HG03139 (cell line): ENCODE data around the gene WDR86.

Experiments used
- ATAC-seq: cut with Tn5 transposase; IDR thresholded peaks from one replicate; pipeline ENCODE4 v1.9.1; 2021; ENCODE audit not compliant: unreplicated experiment

Gene WDR86

DNA sequence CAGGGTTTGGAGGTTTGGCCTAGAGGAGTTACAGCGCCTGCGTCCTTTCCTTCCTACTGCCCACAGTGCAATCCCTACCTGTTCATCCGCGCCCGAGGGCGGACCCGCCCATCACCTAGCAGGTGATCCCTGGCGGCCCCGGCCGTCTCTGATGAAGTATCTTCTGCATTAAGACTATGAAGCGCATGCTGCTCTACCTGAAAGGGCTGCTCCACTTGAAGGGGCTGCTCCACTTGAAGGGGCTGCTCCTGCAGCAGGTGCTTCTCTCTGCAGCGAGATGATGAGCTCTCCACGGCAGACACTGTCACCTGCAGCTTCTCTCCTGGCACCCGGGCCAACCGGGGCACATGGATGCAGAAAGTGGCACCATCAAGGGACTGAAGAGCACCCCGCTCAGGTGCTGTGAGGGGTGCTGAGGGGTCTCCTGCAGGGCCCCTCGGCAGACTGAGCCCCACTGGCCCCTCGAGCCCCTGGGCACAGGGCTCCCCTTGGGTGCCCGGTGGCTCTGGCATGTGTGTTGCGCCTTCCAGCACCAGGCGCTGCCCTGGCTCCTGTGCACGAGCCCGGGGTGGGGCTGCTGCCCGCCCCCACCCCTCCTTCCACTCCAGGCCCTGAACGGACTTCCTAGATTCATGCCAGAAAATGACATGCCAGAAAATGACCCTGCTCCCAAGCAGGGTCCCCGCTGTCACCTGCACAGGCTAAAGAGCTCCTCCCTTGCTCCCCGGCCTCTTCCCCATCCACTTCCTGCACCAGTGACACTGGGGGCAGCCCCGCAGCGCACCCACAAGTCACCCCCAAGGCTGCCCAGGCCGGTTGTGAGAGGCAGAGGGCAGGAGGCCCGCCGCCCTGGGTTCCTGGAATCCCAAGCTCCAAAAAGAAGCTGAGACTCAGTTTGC is 29.4 kb downstream of the WDR86 start:
- no peak for ATAC-seq

- no peak for ATAC-seq
These were observed 30.2 kb downstream of the WDR86 start for GRCh38 chr7:151379534-151380198.

DNA sequence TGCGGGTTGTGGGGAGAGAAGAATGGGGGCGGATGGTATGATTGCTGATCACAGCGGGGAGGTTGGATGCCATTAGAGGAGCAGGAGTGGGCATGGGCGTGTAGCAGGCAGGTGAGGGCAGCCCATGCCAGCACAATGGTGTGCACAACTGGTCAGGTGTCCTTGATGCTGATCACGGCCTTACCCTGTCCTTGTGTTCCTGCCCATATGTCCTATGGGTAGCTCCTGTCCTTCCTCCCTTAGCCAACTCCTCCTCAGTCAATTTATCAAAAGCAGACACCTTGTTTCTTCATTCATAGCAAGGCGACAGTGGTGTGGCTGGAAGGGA is 30.7 kb downstream of the WDR86 start:
- ATAC-seq, result no peak

- ATAC-seq, result no peak
These were observed 31.2 kb downstream of the WDR86 start for GRCh38 chr7:151378496-151379192.

DNA sequence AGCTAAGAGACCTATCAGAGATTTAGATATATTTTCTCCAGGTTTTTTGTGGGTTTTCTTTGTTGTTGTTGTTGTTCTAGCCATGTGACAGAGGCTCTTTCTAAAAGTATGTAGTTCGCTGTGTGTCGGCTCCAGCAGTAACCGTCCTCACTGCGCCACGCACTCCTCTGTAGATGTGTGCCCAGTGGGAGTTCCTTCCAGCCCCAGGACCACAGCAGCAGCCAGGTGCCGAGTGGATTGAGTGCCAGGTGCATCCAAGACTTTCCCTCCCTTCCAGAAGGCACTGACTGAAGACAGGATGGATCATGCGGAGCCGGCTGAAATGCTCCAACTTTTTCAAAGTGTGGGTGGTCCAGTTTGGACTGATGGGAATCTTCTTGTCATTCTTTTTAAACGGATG is 31.8 kb downstream of the WDR86 start:
- no peak for ATAC-seq

DNA sequence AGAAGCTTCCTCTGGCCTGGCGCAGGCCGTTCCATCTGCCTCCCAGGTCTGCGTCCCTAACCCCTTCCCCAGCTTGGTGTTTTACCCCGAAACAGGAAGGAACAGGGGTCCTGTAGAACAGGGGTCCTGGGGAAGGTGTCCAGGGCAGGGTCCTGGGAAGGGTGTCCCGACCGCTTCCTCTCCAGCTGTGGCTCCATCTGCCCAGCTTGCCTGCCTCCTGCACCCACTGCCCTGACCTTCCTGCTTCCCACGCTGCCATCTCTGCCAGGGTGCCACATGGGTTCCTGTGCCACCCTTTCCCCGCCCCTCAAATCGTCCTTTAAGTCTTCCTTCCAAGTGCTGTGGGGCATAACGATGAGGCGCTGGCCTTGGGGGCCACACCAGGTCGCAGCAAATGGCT is 32.4 kb downstream of the WDR86 start:
- ATAC-seq, result no peak

DNA sequence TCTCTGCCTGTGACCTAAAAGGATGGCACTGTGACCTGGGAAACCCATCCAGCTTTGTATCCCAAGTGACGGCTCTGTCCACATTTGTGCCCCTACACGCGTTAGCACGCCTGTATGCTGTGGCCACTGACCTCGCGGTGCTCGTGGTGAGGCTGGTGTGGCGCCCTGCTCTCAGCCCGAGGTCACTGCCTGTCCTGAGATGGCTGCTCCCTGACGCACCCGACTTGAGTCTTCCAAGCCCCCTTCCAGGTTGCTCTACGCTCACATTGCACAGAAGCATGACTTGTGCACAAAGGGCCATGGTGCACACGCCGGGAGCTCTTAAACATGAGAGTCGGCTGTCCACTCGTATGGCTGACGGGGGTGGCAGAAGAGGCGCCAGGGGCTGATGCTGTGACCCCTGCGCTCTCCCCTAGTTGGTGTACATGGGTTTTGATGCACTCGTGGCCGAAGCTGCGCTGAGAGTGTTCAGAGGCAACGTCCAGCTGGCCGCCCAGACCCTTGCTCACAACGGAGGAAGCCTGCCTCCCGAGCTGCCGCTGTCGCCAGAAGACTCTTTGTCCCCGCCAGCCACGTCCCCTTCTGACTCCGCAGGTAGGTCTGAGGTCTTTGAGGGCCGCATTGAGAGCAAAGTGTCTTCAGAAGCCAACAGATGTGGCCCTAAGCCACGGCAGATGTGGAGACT is 33.5 kb downstream of the WDR86 start:
- no peak for ATAC-seq

DNA sequence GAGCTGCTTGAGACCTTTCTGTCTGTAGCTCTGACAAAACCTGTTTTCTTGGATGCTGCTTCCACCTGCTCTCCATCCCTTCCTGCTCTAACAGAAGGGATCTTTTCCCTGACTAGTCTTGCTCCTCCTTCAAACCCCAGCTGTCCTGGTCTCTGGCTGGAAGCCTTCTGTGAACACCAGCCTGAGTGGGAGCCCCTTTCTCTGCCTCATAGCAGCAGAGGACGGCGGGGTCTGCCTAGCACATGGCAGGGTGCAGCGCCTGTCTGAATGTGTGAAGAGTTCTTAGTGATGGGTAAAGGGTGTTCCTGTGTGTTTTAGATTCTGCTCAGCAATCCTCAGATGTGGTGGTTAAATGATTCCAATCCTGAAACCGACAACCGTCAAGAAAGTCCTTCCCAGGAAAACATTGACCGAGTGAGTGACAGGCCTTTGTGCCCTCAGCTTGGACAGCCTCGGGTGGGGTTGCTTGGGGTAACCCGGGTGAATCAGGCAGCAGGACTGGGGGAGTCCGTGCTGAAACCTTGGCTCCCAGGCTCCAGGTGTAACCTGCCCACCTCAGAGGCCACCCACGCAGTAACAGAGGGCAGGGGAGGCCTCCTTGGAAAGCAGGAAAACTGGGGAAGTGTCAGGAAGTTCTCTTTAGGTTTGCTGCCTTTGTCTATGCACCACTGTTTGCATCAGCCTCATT is 34.2 kb downstream of the WDR86 start:
- no peak for ATAC-seq

- ATAC-seq, result no peak
These were observed 35.1 kb downstream of the WDR86 start for GRCh38 chr7:151374726-151375125.

DNA sequence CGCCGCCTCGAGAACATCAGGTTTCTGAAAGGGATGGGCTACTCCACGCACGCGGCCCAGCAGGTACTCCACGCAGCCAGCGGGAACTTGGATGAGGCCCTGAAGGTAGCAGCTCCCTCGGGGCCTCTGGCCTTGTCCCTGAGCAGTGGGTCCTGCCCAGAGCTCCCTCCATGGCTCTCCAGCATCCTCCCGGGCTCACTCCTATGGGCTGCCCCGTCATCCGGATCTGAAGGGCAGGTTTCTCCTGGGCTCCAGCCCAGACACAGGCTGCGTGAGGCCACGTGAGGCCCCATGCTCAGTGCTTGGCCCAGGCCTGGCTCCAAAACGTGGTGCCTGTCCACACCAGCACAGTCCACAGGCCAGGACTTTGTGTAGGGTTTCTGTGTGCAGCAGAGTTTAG is 35.7 kb downstream of the WDR86 start:
- ATAC-seq, result no peak

DNA sequence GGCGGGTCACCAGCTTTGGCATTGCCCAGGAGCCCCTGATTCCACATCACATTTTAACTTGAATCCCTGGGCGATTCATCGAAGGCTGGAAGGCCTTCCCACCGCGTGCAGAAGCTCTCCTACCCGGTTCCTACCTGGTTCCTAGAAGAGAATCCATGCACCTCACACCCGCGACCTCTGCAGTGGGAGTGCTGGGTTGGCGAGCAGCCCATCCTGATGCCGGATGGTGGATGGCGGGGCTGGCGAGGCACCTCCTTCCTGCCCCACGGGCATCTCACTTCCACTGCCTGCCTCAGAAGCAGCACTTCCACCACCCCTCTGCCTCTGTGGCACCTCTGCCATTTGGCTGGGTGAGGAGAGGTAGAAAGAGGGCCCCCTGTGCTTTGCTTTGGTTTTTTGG is 36.2 kb downstream of the WDR86 start:
- no peak for ATAC-seq

DNA sequence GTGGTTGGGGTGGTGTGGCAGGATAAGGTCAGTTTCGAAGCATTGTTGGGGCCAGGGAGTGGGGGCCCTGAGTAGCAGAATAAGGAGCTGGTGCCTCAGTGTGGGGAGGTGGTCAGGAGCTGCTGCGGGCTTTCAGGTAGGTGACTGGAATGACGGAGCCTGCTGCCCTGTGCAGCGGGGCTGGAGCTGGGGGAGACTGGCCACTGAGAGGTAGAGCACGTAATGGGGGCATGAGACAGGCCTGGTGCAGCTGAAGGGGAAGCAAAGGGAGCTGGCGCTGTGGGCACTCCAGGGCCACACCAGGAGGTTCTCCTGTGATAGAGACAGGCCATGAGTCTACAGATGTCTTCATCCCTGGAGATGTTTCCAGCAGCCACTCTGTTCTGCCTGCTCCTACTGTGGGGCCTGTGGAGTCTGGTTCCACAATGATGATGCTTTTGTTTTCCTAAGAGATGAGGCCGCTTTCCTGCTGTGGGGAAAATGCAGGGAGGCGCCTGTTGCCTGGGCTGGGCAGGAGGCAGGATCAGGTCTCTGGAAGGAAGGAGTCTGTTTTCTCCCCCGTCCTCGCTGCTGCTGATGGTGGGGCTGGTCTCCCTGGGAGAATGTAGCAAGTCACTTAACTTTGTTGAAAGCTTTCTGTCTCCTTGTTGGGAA is 37.1 kb downstream of the WDR86 start:
- no peak for ATAC-seq

DNA sequence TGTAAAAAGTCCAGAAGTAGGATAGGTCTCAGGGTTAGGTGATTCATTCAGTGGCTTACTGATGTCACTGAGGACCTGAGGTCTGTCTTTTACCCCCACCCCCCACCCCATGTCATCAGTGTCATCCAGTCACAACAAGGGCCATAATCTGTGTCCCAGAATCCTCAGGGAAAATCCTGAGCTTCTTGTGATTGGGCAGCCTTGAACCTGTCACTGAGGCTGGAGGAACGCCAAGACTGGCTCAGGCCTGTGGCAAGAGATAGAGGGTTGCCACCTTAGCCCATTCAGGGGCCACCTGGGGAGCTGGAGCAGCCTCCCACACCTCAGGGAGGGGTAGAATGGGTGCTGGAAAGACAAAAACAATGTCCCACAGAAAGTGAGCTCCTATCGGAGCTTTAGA is 38.6 kb downstream of the WDR86 start:
- ATAC-seq, result no peak

DNA sequence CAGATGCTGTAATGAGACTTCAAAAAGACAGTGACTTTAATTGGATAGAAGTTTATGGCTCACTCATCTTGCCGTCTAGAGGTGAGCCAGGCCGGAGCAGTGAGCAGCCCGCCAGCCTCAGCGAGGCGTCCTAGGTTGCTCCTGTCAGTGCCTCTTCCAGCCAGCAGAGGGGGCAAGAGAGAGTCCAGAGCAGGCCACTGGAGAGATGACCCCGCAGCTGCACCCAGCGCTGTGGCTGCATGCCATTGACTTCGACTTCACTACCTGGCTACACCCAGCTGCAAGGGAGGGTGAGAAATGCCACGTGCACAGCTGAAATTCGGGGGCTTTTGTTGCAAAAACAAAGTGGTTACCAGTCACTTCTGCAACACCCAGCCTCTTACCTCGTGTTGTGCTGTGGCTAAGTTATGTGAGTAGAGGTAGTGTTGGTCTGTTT is 41.7 kb downstream of the WDR86 start:
- ATAC-seq, result peak; percentile 95

GRCh38 chr7:151367284-151367683 is 42.6 kb downstream of the WDR86 start:
- no peak for ATAC-seq

- ATAC-seq, result no peak
These were observed 43.0 kb downstream of the WDR86 start for GRCh38 chr7:151366880-151367222.

GRCh38 chr7:151366166-151366879 is 43.5 kb downstream of the WDR86 start:
- ATAC-seq, result no peak

GRCh38 chr7:151363182-151363581 is 46.7 kb downstream of the WDR86 start:
- ATAC-seq, result no peak

DNA sequence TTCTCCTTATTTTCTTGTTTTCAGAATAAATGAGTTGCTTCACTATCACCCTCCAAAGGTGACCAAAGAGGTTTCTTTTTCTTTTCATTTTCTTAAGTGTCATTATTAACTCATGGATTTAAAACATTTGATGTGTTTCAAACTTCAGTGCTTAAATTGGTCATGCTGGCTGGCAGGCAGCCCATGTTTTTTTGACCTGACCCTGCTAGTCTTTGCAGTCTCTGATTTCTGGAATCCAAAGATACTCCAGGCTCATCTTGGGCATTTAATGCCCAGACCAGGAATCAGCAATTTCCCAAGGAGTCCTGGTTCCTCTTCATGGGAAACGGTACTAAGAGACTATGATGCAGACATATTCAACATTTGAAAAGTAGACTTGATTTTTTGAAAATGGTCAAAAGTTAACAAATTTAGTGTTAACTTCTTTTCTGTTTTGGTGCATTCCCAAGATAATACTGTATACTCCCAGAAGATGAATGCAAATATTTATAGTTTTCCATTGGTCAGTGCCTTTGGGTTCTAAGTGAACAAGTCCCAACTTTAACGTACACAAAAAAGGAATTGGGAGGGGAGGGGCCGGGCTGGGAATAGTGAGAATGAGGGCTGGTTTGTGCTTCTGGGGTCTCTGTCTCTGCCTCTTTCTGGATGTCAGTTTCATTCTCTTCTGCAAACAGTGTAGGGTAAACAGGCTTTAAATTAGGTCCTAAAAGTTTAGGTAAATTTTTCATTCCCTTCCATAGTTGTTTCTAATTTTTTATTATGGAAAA is 48.5 kb downstream of the WDR86 start:
- ATAC-seq, result no peak
